Activated T-cell treated with anti-CD3 and anti-CD28 coated beads, Interleukin-2, amount 50 U/mL, for 4 hours (primary cell): ENCODE results near the gene CROCC2. TPM values are rescaled to one million over a fixed set of nuclear protein-coding genes. Genes with fewer than 3 reads are reported as not detected.

ENCODE experiments used
- ATAC-seq, 2 donors: fragments of 200-7000 bp; cut with Tn5 transposase; one replicate each; pipeline ENCODE4 v1.10.0; 2021
- DNase-seq: peaks from one replicate; pipeline ENCODE4 v3.0.0-alpha.2; 2020
- H3K27me3 Mint-ChIP-seq: one replicate; pipeline ENCODE4 v1.8.0; 2021; ENCODE audit warnings: low read depth, mixed read lengths
- H3K36me3 Mint-ChIP-seq: one replicate; pipeline ENCODE4 v1.8.0; 2022; ENCODE audit warnings: mixed read lengths; ENCODE audit not compliant: insufficient read depth
- H3K4me1 Mint-ChIP-seq: one replicate; pipeline ENCODE4 v1.8.0; 2021; ENCODE audit warnings: low read depth, mixed read lengths
- H3K4me3 Mint-ChIP-seq: one replicate; pipeline ENCODE4 v1.8.0; 2021; ENCODE audit warnings: mild to moderate bottlenecking, moderate library complexity, mixed read lengths
- H3K9me3 Mint-ChIP-seq: one replicate; pipeline ENCODE4 v1.8.0; 2021; ENCODE audit warnings: mixed read lengths
- total RNA-seq, 3 donors: library from RNA; stranded (reverse); gene quantifications; one replicate each; pipeline ENCODE4 v1.2.1, GENCODE V29; 2021

Gene CROCC2
- total RNA-seq, 3 donors from 2014 or later, result not detected

GRCh38 chr2:241041589-241042158, 135.5 kb downstream of the CROCC2 start:
- ATAC-seq (no peak), DNase-seq (no peak)
- Mint-ChIP-seq H3K9me3 (peaks cover 4% of the 10 kb centered on the region), H3K36me3 (peaks cover 5% of the 10 kb centered on the region), H3K4me3 (no peak overlapping the region), H3K4me1 (peaks cover 31% of the 10 kb centered on the region), H3K27me3 (no peaks in the 10 kb centered on the region)

Other genes starting within 250 kb of the CROCC2 start
- not detected for gene AQP12B, start 223.5 kb upstream of the CROCC2 start, total RNA-seq
- not detected for gene AQP12A, start 214.5 kb upstream of the CROCC2 start, total RNA-seq
- gene KIF1A, start 86.1 kb upstream of the CROCC2 start, total RNA-seq, result 1 to 10 TPM; 2.5 to 4.5 (median 3.1) TPM
- under 1 TPM; 0.33 to 0.43 (median 0.34) TPM for gene AGXT, start 37.5 kb upstream of the CROCC2 start, total RNA-seq
- gene MAB21L4, start 10.2 kb upstream of the CROCC2 start, total RNA-seq, result not detected
- gene SNED1, start 92.3 kb downstream of the CROCC2 start, total RNA-seq, result 1 to 10 TPM in 2 of 3 donors, under 1 TPM in 1; 0.53 to 2.1 (median 1.3) TPM
- 10 to 100 TPM; 40.5 to 42.3 (median 41.8) TPM for gene MTERF4, start 196.0 kb downstream of the CROCC2 start, total RNA-seq
- gene PASK, start 243.1 kb downstream of the CROCC2 start, total RNA-seq, result 10 to 100 TPM; 35.6 to 62.7 (median 49.8) TPM
- gene PPP1R7, start 244.1 kb downstream of the CROCC2 start, total RNA-seq, result 10 to 100 TPM; 66.3 to 74.1 (median 73.7) TPM